HEK293 (cell line): ENCODE data around the gene HES2.

ENCODE experiments used
- CTCF ChIA-PET: fragments of 350-600 bp; formaldehyde crosslinking; extraction: SDS; loops from one replicate; lab custom pipeline; 2021; ENCODE audit warnings: antibody characterized with exemption; lab: Yijun Ruan, JAX
- POLR2A ChIA-PET: fragments of 300-600 bp; formaldehyde crosslinking; extraction: SDS; loops from one replicate; lab custom pipeline; 2020; ENCODE audit warnings: antibody characterized with exemption, inconsistent platforms; lab: Yijun Ruan, JAX
- H3K27ac ChIP-seq: fragments of 200-500 bp; sonication (Bioruptor generic); 2 replicates; pipeline ENCODE4 v1.5.1; 2014; ENCODE audit warnings: low read depth, low read length, control low read depth, inconsistent platforms; ENCODE audit errors: extremely low read depth
- H3K36me3 ChIP-seq, 2 experiments: fragments of 200-500 bp in 1 of 2; sonication (Bioruptor generic) in 1 of 2; 1 replicate in 1 of 2; 2 replicates in 1 of 2; pipeline ENCODE4 v1.5.1; 2014 to 2017; ENCODE audit warnings: inconsistent platforms in 2 of 2, low read length in 2 of 2; ENCODE audit not compliant: control insufficient read depth in 2 of 2, insufficient read depth in 1 of 2
- H3K4me1 ChIP-seq: fragments of 200-500 bp; sonication (Bioruptor generic); 2 replicates; pipeline ENCODE4 v1.5.1; 2014; ENCODE audit warnings: mild to moderate bottlenecking, low read length, inconsistent platforms; ENCODE audit not compliant: control insufficient read depth, insufficient read depth
- H3K4me3 ChIP-seq: 2 replicates; pipeline ENCODE4 v1.5.1; 2011; ENCODE audit warnings: low read depth, mild to moderate bottlenecking, control low read depth, low read length, moderate library complexity
- H3K9me3 ChIP-seq: fragments of 200-500 bp; sonication (Bioruptor generic); 2 replicates; pipeline ENCODE4 v1.5.1; 2014; ENCODE audit warnings: low read depth, low read length, inconsistent platforms; ENCODE audit not compliant: control insufficient read depth, insufficient read depth
- HIC1 ChIP-seq: fragments of 450-650 bp; formaldehyde crosslinking; IDR thresholded peaks from 2 replicates; pipeline ENCODE4 v1.5.1; 2016; ENCODE audit warnings: missing biosample characterization, missing genetic modification characterization
- KLF1 ChIP-seq: fragments of 450-650 bp; formaldehyde crosslinking; IDR thresholded peaks from 2 replicates; pipeline ENCODE4 v1.5.1; 2016; ENCODE audit warnings: missing biosample characterization, missing genetic modification characterization
- KLF16 ChIP-seq: fragments of 450-650 bp; formaldehyde crosslinking; IDR thresholded peaks from 2 replicates; pipeline ENCODE4 v1.5.1; 2017; ENCODE audit warnings: missing biosample characterization, missing genetic modification characterization
- KLF7 ChIP-seq: fragments of 450-650 bp; formaldehyde crosslinking; IDR thresholded peaks from 2 replicates; pipeline ENCODE4 v1.5.1; 2016; ENCODE audit warnings: missing biosample characterization, missing genetic modification characterization, borderline replicate concordance
- KLF8 ChIP-seq: fragments of 450-650 bp; formaldehyde crosslinking; IDR thresholded peaks from 2 replicates; pipeline ENCODE4 v1.5.1; 2016; ENCODE audit warnings: missing biosample characterization, missing genetic modification characterization
- SP3 ChIP-seq: fragments of 450-650 bp; formaldehyde crosslinking; IDR thresholded peaks from 2 replicates; pipeline ENCODE4 v1.5.1; 2016; ENCODE audit warnings: missing biosample characterization, missing genetic modification characterization
- YY1 ChIP-seq: fragments of 450-650 bp; formaldehyde crosslinking; IDR thresholded peaks from 2 replicates; pipeline ENCODE4 v1.5.1; 2018; ENCODE audit warnings: missing biosample characterization, missing genetic modification characterization
- ZBTB20 ChIP-seq: fragments of 450-650 bp; formaldehyde crosslinking; IDR thresholded peaks from 2 replicates; pipeline ENCODE4 v1.5.1; 2016; ENCODE audit warnings: missing biosample characterization, missing genetic modification characterization
- ZBTB21 ChIP-seq: fragments of 450-650 bp; formaldehyde crosslinking; IDR thresholded peaks from 2 replicates; pipeline ENCODE4 v1.5.1; 2017; ENCODE audit warnings: missing biosample characterization, missing genetic modification characterization
- ZBTB48 ChIP-seq: fragments of 450-650 bp; formaldehyde crosslinking; IDR thresholded peaks from 2 replicates; pipeline ENCODE4 v1.5.1; 2016; ENCODE audit warnings: missing biosample characterization, missing genetic modification characterization
- ZBTB7A ChIP-seq: fragments of 450-650 bp; formaldehyde crosslinking; IDR thresholded peaks from 2 replicates; pipeline ENCODE4 v1.5.1; 2016; ENCODE audit warnings: low read depth, missing biosample characterization, missing genetic modification characterization
- ZFHX2 ChIP-seq: fragments of 450-650 bp; formaldehyde crosslinking; conservative IDR thresholded peaks from 2 replicates; pipeline ENCODE4 v1.5.1; 2016; ENCODE audit warnings: missing biosample characterization, missing genetic modification characterization
- ZNF132 ChIP-seq: fragments of 450-650 bp; formaldehyde crosslinking; IDR thresholded peaks from 2 replicates; pipeline ENCODE4 v1.5.1; 2017; ENCODE audit warnings: missing biosample characterization, missing genetic modification characterization, borderline replicate concordance
- ZNF16 ChIP-seq: fragments of 450-650 bp; formaldehyde crosslinking; IDR thresholded peaks from 2 replicates; pipeline ENCODE4 v1.5.1; 2016; ENCODE audit warnings: low read depth, missing biosample characterization, missing genetic modification characterization
- ZNF19 ChIP-seq: fragments of 450-650 bp; formaldehyde crosslinking; IDR thresholded peaks from 2 replicates; pipeline ENCODE4; 2016; ENCODE audit warnings: missing biosample characterization, missing genetic modification characterization, low read depth
- ZNF292 ChIP-seq: fragments of 450-650 bp; formaldehyde crosslinking; IDR thresholded peaks from 2 replicates; pipeline ENCODE4 v1.5.1; 2016; ENCODE audit warnings: low read depth, missing biosample characterization, missing genetic modification characterization, borderline replicate concordance
- ZNF341 ChIP-seq: fragments of 450-650 bp; formaldehyde crosslinking; IDR thresholded peaks from 2 replicates; pipeline ENCODE4; 2016; ENCODE audit warnings: low read depth, missing biosample characterization, missing genetic modification characterization
- ZNF501 ChIP-seq: fragments of 450-650 bp; formaldehyde crosslinking; IDR thresholded peaks from 2 replicates; pipeline ENCODE4 v1.5.1; 2016; ENCODE audit warnings: missing biosample characterization, missing genetic modification characterization
- ZNF521 ChIP-seq: fragments of 450-650 bp; formaldehyde crosslinking; IDR thresholded peaks from 2 replicates; pipeline ENCODE4 v1.5.1; 2017; ENCODE audit warnings: missing biosample characterization, mild to moderate bottlenecking, missing genetic modification characterization
- ZNF560 ChIP-seq: fragments of 450-650 bp; formaldehyde crosslinking; IDR thresholded peaks from 2 replicates; pipeline ENCODE4 v1.5.1; 2017; ENCODE audit warnings: missing biosample characterization, missing genetic modification characterization, borderline replicate concordance
- ZNF629 ChIP-seq: fragments of 450-650 bp; formaldehyde crosslinking; IDR thresholded peaks from 2 replicates; pipeline ENCODE4 v1.5.1; 2017; ENCODE audit warnings: missing biosample characterization, missing genetic modification characterization
- ZNF747 ChIP-seq: fragments of 450-650 bp; formaldehyde crosslinking; IDR thresholded peaks from 2 replicates; pipeline ENCODE4 v1.5.1; 2016; ENCODE audit warnings: missing biosample characterization, missing genetic modification characterization
- ZNF76 ChIP-seq: fragments of 450-650 bp; formaldehyde crosslinking; IDR thresholded peaks from 2 replicates; pipeline ENCODE4; 2016; ENCODE audit warnings: low read depth, missing biosample characterization, missing genetic modification characterization, borderline replicate concordance
- ZSCAN23 ChIP-seq: fragments of 450-650 bp; formaldehyde crosslinking; IDR thresholded peaks from 2 replicates; pipeline ENCODE4 v1.5.1; 2016; ENCODE audit warnings: missing biosample characterization, missing genetic modification characterization
- ZSCAN30 ChIP-seq: fragments of 450-650 bp; IDR thresholded peaks from 2 replicates; pipeline ENCODE4 v1.5.1; 2018; ENCODE audit warnings: missing biosample characterization, mild to moderate bottlenecking, missing genetic modification characterization, moderate library complexity
- TF ChIP-seq, protein P1 (sequence below): fragments of 450-650 bp; formaldehyde crosslinking; IDR thresholded peaks from 2 replicates; pipeline ENCODE4 v1.5.1; 2016; ENCODE audit warnings: missing biosample characterization, missing genetic modification characterization
- TF ChIP-seq, protein P2 (sequence below): fragments of 450-650 bp; formaldehyde crosslinking; IDR thresholded peaks from 2 replicates; pipeline ENCODE4 v1.5.1; 2016; ENCODE audit warnings: missing biosample characterization, missing genetic modification characterization

HES2 gene

DNA sequence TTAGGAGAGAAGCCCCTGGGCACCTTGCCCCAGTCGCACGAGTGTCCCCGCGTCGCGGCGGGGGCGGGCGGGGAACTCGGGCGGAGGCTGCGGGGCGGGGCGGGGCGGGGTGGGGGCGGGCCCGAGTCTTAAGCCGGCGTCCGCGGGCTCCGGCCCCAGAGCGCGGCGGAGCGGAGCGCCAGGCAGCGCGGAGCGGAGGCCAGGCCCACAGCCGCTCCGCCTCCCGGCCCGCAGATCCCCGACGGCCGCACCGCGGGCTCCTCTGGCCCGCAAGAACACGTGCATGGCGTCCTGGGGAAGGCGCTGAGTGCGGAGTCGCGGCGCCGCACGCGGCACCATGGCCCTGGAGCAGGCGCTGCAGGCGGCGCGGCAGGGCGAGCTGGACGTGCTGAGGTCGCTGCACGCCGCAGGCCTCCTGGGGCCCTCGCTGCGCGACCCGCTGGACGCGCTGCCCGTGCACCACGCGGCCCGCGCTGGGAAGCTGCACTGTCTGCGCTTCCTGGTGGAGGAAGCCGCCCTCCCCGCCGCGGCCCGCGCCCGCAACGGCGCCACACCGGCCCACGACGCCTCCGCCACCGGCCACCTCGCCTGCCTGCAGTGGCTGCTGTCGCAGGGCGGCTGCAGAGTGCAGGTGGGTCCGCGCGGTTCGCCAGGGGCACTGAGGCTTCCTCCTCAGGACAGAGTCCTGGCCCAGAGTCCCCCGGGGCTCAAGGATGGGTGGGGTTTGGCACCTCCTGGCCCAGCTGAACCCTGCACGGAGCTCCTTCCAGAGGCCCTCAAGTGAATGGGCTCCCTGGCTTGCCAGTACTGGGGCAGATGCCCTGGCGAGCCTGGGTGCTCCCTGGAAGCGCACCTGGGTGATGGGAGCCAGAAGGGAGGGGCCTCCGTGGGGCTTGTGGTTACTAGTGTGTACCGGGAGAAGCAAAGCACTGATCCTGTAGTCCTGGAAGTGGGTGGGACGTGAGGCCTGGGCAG, 5.2 kb upstream of the HES2 start, which contains the start of gene ESPN:
Gene ESPN (plus strand): TSS at position 158 of the 975 bp plus-strand sequence. CDS start 180 bp downstream, at position 338.
- Histone ChIP-seq H3K4me3 (no peak within 1 kb of the TSS; the same call in 1 of the 2 replicates), H3K9me3 (no peaks in the 10 kb centered on the region), H3K4me1 (no peaks in the 10 kb centered on the region; the same call in 1 of the 2 replicates)
- POLR2A ChIA-PET, result interaction anchor here (0.5 kb wide), 1 partner anchor 181 kb away, joined by 3 read pairs; the partner anchor contains the start of gene HES3
- CTCF ChIA-PET, result interaction anchor here (0.7 kb wide), 1 partner anchor 235 kb away, joined by 3 read pairs; no protein-coding TSS in a partner anchor
- TF ChIP-seq, protein P1, sequence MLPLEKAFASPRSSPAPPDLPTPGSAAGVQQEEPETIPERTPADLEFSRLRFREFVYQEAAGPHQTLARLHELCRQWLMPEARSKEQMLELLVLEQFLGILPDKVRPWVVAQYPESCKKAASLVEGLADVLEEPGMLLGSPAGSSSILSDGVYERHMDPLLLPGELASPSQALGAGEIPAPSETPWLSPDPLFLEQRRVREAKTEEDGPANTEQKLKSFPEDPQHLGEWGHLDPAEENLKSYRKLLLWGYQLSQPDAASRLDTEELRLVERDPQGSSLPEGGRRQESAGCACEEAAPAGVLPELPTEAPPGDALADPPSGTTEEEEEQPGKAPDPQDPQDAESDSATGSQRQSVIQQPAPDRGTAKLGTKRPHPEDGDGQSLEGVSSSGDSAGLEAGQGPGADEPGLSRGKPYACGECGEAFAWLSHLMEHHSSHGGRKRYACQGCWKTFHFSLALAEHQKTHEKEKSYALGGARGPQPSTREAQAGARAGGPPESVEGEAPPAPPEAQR (tag by site-specific recombination), result no peak
- 0 out of 2 replicates have a peak, but pooled peaks have one; percentile 2 for TF ChIP-seq ZFHX2
- TF ChIP-seq, all 188 proteins: peak for 1
- Histone ChIP-seq H3K27ac (no peak within 1 kb of the TSS), H3K36me3 (no peaks in the 10 kb centered on the region)

GRCh38 chr1:6424000-6424565, 4.4 kb upstream of the HES2 start:
- CTCF ChIA-PET, result interaction anchor here (0.5 to 6.5 kb wide), 19 partner anchors 10 to 222 kb away, joined by 3 to 117 read pairs (median 5); partner anchors contain the start of gene ACOT7
- Histone ChIP-seq H3K9me3 (no peaks in the 10 kb centered on the region), H3K4me1 (no peaks in the 10 kb centered on the region; the same call in 1 of the 2 replicates), H3K4me3 (no peak overlapping the region; the same call in 1 of the 2 replicates), H3K36me3 (no peaks in the 10 kb centered on the region), H3K27ac (no peak overlapping the region)
- POLR2A ChIA-PET, result interaction anchor here (0.9 to 1.4 kb wide), 3 partner anchors 9 to 30 kb away, joined by 3 to 4 read pairs (median 3); no protein-coding TSS in a partner anchor
- TF ChIP-seq ZSCAN23 (tag by site-specific recombination), result no peak
- TF ChIP-seq ZNF629 (tag by site-specific recombination), result no peak
- 0 out of 2 replicates have a peak, but pooled peaks have one; percentile 27 for TF ChIP-seq ZBTB7A (tag by site-specific recombination)
- TF ChIP-seq ZNF521 (tag by site-specific recombination), result no peak
- TF ChIP-seq ZBTB21 (tag by site-specific recombination), result no peak
- no peak for TF ChIP-seq YY1
- 0 out of 2 replicates have a peak, but pooled peaks have one; percentile 32 for TF ChIP-seq KLF16 (tag by site-specific recombination)
- TF ChIP-seq SP3 (tag by site-specific recombination), result peak; percentile 25; the same call in 1 of the 2 replicates
- TF ChIP-seq KLF7 (tag by site-specific recombination), result no peak
- no peak for TF ChIP-seq ZNF132 (tag by site-specific recombination)
- 0 out of 2 replicates have a peak, but pooled peaks have one; percentile 33 for TF ChIP-seq ZNF501
- TF ChIP-seq ZSCAN30 (tag by site-specific recombination), result no peak
- TF ChIP-seq ZNF560 (tag by site-specific recombination), result no peak
- TF ChIP-seq KLF1 (tag by site-specific recombination), result peak; percentile 7; the same call in 1 of the 2 replicates
- TF ChIP-seq ZNF747 (tag by site-specific recombination), result no peak
- TF ChIP-seq KLF8 (tag by site-specific recombination), result peak; percentile 33; the same call in 1 of the 2 replicates
- peak; percentile 84 for TF ChIP-seq ZBTB48 (tag by site-specific recombination)
- TF ChIP-seq ZNF16, result no peak
- TF ChIP-seq ZNF341 (tag by site-specific recombination), result 0 out of 2 replicates have a peak, but pooled peaks have one; percentile 7
- peak; percentile 86 for TF ChIP-seq ZNF76 (tag by site-specific recombination)
- TF ChIP-seq ZNF292 (tag by site-specific recombination), result no peak
- TF ChIP-seq, protein P2, sequence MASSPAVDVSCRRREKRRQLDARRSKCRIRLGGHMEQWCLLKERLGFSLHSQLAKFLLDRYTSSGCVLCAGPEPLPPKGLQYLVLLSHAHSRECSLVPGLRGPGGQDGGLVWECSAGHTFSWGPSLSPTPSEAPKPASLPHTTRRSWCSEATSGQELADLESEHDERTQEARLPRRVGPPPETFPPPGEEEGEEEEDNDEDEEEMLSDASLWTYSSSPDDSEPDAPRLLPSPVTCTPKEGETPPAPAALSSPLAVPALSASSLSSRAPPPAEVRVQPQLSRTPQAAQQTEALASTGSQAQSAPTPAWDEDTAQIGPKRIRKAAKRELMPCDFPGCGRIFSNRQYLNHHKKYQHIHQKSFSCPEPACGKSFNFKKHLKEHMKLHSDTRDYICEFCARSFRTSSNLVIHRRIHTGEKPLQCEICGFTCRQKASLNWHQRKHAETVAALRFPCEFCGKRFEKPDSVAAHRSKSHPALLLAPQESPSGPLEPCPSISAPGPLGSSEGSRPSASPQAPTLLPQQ (tag by site-specific recombination), result no peak
- peak; percentile 64; the same call in 1 of the 2 replicates for TF ChIP-seq ZBTB20
- no peak for TF ChIP-seq ZNF19 (tag by site-specific recombination)
- peak; percentile 34; the same call in 1 of the 2 replicates for TF ChIP-seq HIC1 (tag by site-specific recombination)
